Neuronal stem cell (in vitro differentiated cells): Measurements from ENCODE around the gene CROCC2.

Experiments used
- DNase-seq: peaks from one replicate; pipeline ENCODE4 v3.0.0-alpha.2; 2013; ENCODE audit warnings: low spot score
- H2AFZ ChIP-seq: one replicate; pipeline ENCODE4 v1.6.1; 2013; ENCODE audit warnings: mild to moderate bottlenecking, low read length, inconsistent platforms
- H2AK5ac ChIP-seq: 2 replicates; pipeline ENCODE4 v1.6.1; 2013; ENCODE audit warnings: low read depth, mild to moderate bottlenecking, inconsistent platforms, low read length, moderate library complexity, mixed read lengths
- H2BK120ac ChIP-seq: 2 replicates; pipeline ENCODE4 v1.6.1; 2013; ENCODE audit warnings: low read depth, mild to moderate bottlenecking, inconsistent platforms, low read length, moderate library complexity, mixed read lengths
- H2BK12ac ChIP-seq: one replicate; pipeline ENCODE4 v1.6.1; 2013; ENCODE audit warnings: low read length, inconsistent platforms
- H2BK15ac ChIP-seq: 2 replicates; pipeline ENCODE4 v1.6.1; 2013; ENCODE audit warnings: mild to moderate bottlenecking, low read length, inconsistent platforms, mixed read lengths
- H2BK5ac ChIP-seq: one replicate; pipeline ENCODE4 v1.6.1; 2013; ENCODE audit warnings: inconsistent platforms, mild to moderate bottlenecking, low read length, moderate library complexity
- H3K14ac ChIP-seq: one replicate; pipeline ENCODE4 v1.6.1; 2013; ENCODE audit warnings: low read length, inconsistent platforms
- H3K18ac ChIP-seq: 2 replicates; pipeline ENCODE4 v1.6.1; 2013; ENCODE audit warnings: low read length, inconsistent platforms
- H3K23ac ChIP-seq: 2 replicates; pipeline ENCODE4 v1.6.1; 2013; ENCODE audit warnings: low read depth, mild to moderate bottlenecking, mixed read lengths, low read length, inconsistent platforms; ENCODE audit not compliant: poor library complexity
- H3K27ac ChIP-seq: replicated peaks from 3 replicates; pipeline ENCODE4 v1.5.1; 2013; ENCODE audit warnings: low read length, inconsistent platforms
- H3K27me3 ChIP-seq, 3 experiments: 2 replicates each; pipeline ENCODE4 v1.6.1; 2013; ENCODE audit warnings: low read length in 3 of 3, mild to moderate bottlenecking in 2 of 3, inconsistent platforms in 1 of 3, low read depth in 1 of 3, mixed read lengths in 1 of 3, moderate library complexity in 1 of 3; ENCODE audit not compliant: control insufficient read depth in 3 of 3, insufficient read depth in 3 of 3
- H3K36me3 ChIP-seq, 2 donors: replicated peaks in 1 of 2; 2 replicates each; pipeline ENCODE4 v1.6.1; 2013; ENCODE audit warnings: low read length in 2 of 2; ENCODE audit not compliant: control insufficient read depth in 2 of 2, insufficient read depth in 2 of 2
- H3K4ac ChIP-seq: 2 replicates; pipeline ENCODE4 v1.6.1; 2013; ENCODE audit warnings: inconsistent platforms, mild to moderate bottlenecking, low read length, moderate library complexity
- H3K4me1 ChIP-seq, 2 donors: 1 replicate in 1 of 2; 2 replicates in 1 of 2; pipeline ENCODE4 v1.6.1; 2013; ENCODE audit warnings: low read length in 2 of 2, low read depth in 1 of 2; ENCODE audit not compliant: control insufficient read depth in 2 of 2, insufficient read depth in 1 of 2
- H3K4me2 ChIP-seq: one replicate; pipeline ENCODE4 v1.6.1; 2013; ENCODE audit warnings: mild to moderate bottlenecking, low read length, inconsistent platforms; ENCODE audit not compliant: insufficient read depth, poor library complexity, severe bottlenecking
- H3K4me3 ChIP-seq, 2 donors: 2 replicates each; pipeline ENCODE4 v1.5.1; 2013; ENCODE audit warnings: low read length in 2 of 2, mild to moderate bottlenecking in 2 of 2, inconsistent platforms in 1 of 2, moderate library complexity in 1 of 2
- H3K79me1 ChIP-seq: one replicate; pipeline ENCODE4 v1.6.1; 2013; ENCODE audit warnings: low read depth, mild to moderate bottlenecking, inconsistent platforms, low read length, moderate library complexity
- H3K9ac ChIP-seq: one replicate; pipeline ENCODE4 v1.6.1; 2013; ENCODE audit warnings: mild to moderate bottlenecking, low read depth, low read length, inconsistent platforms; ENCODE audit not compliant: poor library complexity
- H3K9me3 ChIP-seq, 2 donors: replicated peaks in 1 of 2; 2 replicates each; pipeline versions ENCODE3 to v1.6.1; 2013; ENCODE audit warnings: low read length in 2 of 2, mild to moderate bottlenecking in 2 of 2, inconsistent platforms in 1 of 2, low read depth in 1 of 2, mixed read lengths in 1 of 2, moderate library complexity in 1 of 2; ENCODE audit not compliant: control insufficient read depth in 2 of 2, insufficient read depth in 1 of 2
- H4K8ac ChIP-seq: one replicate; pipeline ENCODE4 v1.6.1; 2013; ENCODE audit warnings: low read depth, mild to moderate bottlenecking, inconsistent platforms, low read length, moderate library complexity
- H4K91ac ChIP-seq: one replicate; pipeline ENCODE4 v1.6.1; 2013; ENCODE audit warnings: low read length, low read depth, mild to moderate bottlenecking, inconsistent platforms; ENCODE audit not compliant: poor library complexity
- WGBS, 2 donors: extraction: QIAGEN DNeasy Blood & Tissue Kit; methylation state at CpG; one replicate each; pipeline ENCODE4 v1.1.7; 2013; ENCODE audit warnings: missing lambda C conversion rate in 2 of 2, mixed read lengths in 1 of 2; ENCODE audit not compliant: insufficient read length in 2 of 2, insufficient replicate concordance in 1 of 2; ENCODE audit errors: extremely low coverage in 2 of 2; 5-methylcytosine and 5-hydroxymethylcytosine counted together

Gene CROCC2

DNA sequence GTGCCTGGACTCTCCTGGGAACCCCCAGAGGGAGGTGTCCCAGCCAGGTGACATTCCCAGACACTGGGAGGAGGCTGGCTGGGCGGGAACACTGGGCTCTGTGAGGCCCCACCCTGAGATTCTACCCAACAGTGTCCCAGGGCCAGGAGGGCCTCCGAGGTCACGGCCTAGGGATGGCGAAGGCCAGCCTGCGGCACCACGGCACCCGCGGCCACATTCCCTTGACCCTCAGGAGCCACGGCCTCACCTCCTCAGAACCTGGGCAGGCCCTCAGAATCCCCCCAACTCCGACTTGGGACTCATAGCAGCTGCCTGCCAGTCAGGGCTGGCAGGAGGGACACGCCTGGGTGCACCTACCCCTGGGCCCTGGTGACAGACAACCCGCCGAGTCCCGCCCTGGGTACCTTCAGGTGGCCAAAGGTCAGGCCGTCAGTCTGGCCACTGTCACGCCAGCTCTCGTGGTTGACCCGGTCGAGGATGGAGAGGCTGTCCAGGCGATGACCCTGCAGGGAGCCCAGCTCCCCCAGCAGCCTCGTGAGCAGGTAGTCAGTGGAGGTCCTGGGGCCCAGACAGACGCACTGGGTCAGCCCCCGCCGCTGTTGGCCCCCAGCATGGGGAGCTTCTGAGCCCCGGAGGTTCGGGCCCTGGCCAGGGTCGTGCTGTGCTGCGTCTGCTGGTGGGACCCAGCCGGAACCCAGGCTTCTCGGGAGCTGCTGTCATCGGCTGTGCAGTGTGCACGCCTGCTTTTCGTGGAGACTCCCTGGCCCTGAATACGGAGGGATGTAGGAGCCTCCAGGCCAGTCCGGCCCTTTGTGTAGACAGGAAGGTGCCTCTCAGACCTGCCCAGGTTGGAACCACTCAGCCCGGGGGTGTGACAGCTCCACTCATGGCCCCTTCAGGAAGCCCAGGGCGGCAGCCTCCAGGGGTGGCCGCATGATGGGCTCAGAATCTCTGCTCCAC lies 16.3 kb upstream of the CROCC2 start:
- Histone ChIP-seq H3K79me1 (no peaks in the 10 kb centered on the region), H3K9ac (no peak overlapping the region), H3K4me1 (peaks cover 0 to 2% of the 10 kb centered on the region in 2 donors), H3K4ac (no peak overlapping the region), H3K36me3 (no peaks in the 10 kb centered on the region), H3K9me3 (no peaks in the 10 kb centered on the region), H2BK15ac (no peak overlapping the region), H3K4me2 (no peak overlapping the region), H2BK120ac (no peak overlapping the region), H3K23ac (no peak overlapping the region), H3K27me3 (peaks cover 0 to 9% (median 0%) of the 10 kb centered on the region in 3 experiments), H2AK5ac (peak overlapping the region; percentile 88), H2AFZ (no peak overlapping the region), H4K8ac (no peak overlapping the region), H4K91ac (no peak overlapping the region), H3K4me3 (no peak overlapping the region), H3K27ac (no peak overlapping the region), H3K18ac (peak overlapping the region; percentile 48), H2BK5ac (peak overlapping the region; percentile 66), H2BK12ac (no peak overlapping the region), H3K14ac (peak overlapping the region; percentile 9)
- no CpG with 5 or more reads among the region's 38 CpGs for whole genome bisulfite sequencing, 2 donors
- no peak for DNase-seq

DNA sequence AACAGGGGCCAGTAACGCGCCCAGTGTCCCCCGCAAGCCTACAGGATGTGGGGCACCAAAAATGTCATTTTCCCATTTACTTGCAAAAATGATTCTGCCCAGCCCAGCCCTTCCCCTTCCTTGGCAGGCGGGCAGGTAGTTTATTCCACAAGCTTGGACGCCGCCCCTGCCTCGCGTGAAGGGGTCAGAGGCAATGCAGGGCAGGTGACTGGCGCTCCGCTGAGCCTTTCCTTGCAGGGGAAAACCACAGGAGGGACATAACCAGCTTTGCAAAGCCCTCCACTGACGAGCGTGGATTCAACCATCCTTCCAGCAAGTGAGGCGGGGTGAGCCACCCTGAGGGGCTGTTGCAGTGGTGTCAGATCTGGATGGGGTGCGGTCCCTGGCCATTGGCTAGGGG lies 15.4 kb upstream of the CROCC2 start:
- no CpG with 5 or more reads among the region's 14 CpGs for WGBS, 2 donors
- no peak overlapping the region for H3K18ac ChIP-seq

DNA sequence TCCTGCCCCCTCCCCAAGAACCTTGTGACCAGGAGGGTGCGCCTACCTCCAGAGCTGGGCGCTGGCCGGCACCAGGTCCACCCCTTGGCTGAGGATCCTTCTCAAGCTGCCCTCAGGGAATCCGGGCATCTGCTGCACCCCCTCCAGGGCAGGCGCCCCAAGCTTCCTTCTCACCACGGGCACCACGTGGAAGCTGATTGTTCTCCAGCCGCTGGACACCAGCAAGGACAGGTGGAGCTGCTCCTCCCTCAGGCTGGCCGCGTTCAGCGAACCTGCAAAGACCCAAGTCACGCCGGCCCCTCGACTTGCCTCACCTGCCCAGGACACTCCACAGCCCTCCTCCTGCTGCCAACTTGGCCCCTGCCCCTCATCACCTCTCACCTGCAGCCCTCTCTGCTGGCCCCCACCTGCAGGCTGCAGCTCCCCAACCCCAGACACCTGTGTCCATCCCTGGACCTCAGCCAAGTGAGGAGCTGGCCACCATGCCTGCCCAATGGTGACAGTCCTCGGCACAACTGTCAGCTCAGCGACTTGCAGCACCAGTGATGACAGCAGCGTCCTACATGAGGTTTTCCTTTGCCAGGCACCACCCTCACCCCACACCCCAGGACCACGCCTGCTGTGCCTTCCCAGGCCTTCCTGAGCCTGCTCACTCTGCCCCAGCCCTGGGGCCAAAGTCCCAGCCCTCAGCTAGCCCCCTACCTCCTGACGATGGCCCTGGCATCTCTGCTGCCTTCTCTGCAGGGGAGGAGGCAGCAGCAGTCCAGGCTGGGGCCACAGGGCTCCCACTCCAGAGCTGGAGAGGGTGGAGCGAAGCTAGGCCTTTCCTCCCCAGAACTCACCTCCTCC lies 14.4 kb upstream of the CROCC2 start:
- no peaks in the 10 kb centered on the region for H3K36me3 ChIP-seq
- DNase-seq, result no peak
- no peak overlapping the region for H2AFZ ChIP-seq
- H2BK15ac ChIP-seq, result peak overlapping the region; percentile 67
- no peak overlapping the region for H4K8ac ChIP-seq
- H3K4ac ChIP-seq, result no peak overlapping the region
- peak overlapping the region; percentile 73 for H2BK12ac ChIP-seq
- no peak overlapping the region for H3K4me2 ChIP-seq
- H3K14ac ChIP-seq, result no peak overlapping the region
- peaks cover 0 to 2% of the 10 kb centered on the region in 2 donors for H3K4me1 ChIP-seq
- no peak overlapping the region for H2BK5ac ChIP-seq
- H2BK120ac ChIP-seq, result no peak overlapping the region
- H3K79me1 ChIP-seq, result no peaks in the 10 kb centered on the region
- H3K18ac ChIP-seq, result peak overlapping the region; percentile 76
- no peak overlapping the region for H3K4me3 ChIP-seq
- no CpG with 5 or more reads among the region's 20 CpGs for WGBS, 2 donors
- no peaks in the 10 kb centered on the region for H3K9me3 ChIP-seq
- no peak overlapping the region for H4K91ac ChIP-seq
- H3K27ac ChIP-seq, result no peak overlapping the region
- H3K9ac ChIP-seq, result no peak overlapping the region
- H3K27me3 ChIP-seq, result peaks cover 0 to 15% (median 0%) of the 10 kb centered on the region in 3 experiments
- peak overlapping the region; percentile 88 for H2AK5ac ChIP-seq
- peak overlapping the region; percentile 55 for H3K23ac ChIP-seq

More for the DNA sequence above, 15.4 kb upstream of the CROCC2 start:
- peak overlapping the region; percentile 37 for H2AK5ac ChIP-seq
- no peak overlapping the region for H3K4ac ChIP-seq
- no peak overlapping the region for H3K14ac ChIP-seq
- peaks cover 0 to 2% of the 10 kb centered on the region in 2 donors for H3K4me1 ChIP-seq
- H3K23ac ChIP-seq, result no peak overlapping the region
- no peak for DNase-seq
- no peak overlapping the region for H3K27ac ChIP-seq
- H3K4me2 ChIP-seq, result peak overlapping the region; percentile 11
- no peak overlapping the region for H2BK12ac ChIP-seq
- H2BK15ac ChIP-seq, result peak overlapping the region; percentile 67
- no peaks in the 10 kb centered on the region for H3K36me3 ChIP-seq
- H4K8ac ChIP-seq, result no peak overlapping the region
- H2BK5ac ChIP-seq, result peak overlapping the region; percentile 39
- H3K4me3 ChIP-seq, result no peak overlapping the region
- H4K91ac ChIP-seq, result no peak overlapping the region
- no peaks in the 10 kb centered on the region for H3K9me3 ChIP-seq
- no peak overlapping the region for H3K9ac ChIP-seq
- peaks cover 0 to 14% (median 0%) of the 10 kb centered on the region in 3 experiments for H3K27me3 ChIP-seq
- no peak overlapping the region for H2BK120ac ChIP-seq
- H3K79me1 ChIP-seq, result no peaks in the 10 kb centered on the region
- H2AFZ ChIP-seq, result no peak overlapping the region
